GM18520 (cell line): Measurements from ENCODE around the gene XYLT2.

Experiments
- ATAC-seq: cut with Tn5 transposase; IDR thresholded peaks from one replicate; pipeline ENCODE4 v1.9.1; 2021; ENCODE audit not compliant: unreplicated experiment

The XYLT2 gene

DNA sequence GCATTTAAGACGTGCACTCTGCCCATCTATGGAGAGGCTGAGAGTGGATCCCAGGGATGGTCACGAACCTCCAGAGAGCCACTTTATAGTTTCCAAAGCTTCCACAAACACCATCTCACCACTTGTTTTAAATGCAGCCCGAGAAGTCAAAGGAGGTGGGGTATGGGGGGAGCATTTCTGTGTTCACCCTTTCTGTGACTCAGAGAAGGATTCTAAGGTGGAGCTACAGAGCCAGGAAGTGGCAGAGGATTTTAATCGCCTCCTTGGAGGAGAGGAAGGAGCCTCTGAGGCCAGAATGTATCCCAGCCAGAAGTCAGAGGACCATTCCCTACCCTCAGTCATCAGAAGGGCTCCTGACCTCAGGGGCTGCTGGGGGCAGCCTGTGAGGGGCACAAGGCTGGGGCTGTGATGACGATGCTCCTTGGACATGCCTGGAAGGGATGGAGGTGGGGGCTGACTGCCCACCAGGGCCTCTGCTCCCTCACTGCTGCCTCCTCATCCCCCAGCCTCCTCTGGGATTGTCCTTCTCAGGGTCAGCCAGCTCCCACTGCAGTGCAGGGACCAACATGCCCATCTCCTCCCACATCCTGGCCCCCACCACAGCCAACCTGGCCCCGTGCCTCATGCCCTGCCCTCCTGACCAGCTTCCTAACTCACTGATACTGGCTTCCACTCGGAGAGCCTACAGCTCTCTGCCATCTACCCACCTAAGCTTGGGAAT is 2.8 kb downstream of the XYLT2 start:
- ATAC-seq = no peak

- no peak for ATAC-seq
Observed at GRCh38 chr17:50349243-50349600, 3.3 kb downstream of the XYLT2 start.

- no peak for ATAC-seq
Observed at GRCh38 chr17:50350733-50351132, 4.8 kb downstream of the XYLT2 start.

GRCh38 chr17:50352072-50352692 is 6.3 kb downstream of the XYLT2 start:
- no peak for ATAC-seq

DNA sequence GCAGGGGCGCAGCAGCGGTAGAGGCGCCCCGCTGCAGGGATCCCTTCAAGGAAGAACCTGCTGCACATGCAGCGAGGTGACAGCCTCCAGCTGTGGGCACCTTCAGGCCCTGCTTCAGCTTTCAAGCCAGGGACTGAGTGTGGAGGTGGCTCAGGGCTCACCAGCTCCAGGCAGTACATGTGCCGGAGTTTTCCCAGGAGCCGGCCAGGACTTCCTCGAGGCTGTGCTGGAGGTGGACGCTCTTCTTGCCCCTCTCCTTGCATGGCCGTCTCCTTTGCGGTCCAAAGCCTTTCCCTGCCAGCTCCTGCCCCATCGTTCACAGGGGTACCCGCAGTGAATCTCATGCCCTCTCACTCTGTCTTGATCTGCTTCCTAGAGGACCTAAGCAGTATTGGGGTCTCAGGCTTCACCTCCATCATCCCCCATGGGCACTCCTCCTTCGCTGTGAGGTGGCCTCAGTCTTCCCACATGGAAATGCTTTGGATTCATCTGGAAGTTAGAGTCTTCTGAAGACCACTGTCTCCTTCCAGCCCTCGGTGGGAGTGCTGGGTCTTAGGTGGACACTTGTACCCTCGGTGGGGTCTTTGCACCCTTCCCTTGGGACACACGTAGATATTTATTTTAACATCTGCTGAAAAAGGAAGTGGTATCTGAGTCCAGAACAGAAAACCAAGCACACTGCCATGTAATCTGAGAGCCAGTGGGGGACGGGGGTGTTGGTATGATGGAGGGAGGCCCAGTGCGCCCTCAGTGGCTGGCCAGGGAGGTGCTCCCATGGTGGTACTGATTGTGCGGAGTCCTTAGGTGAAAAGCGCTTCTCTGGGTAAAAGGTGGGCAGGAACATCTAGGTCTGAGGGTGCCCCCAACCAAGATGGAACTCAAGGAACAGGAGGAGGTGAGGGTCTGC is 7.0 kb downstream of the XYLT2 start:
- no peak for ATAC-seq

- ATAC-seq = no peak
Observed at GRCh38 chr17:50353600-50354195, 7.8 kb downstream of the XYLT2 start.

DNA sequence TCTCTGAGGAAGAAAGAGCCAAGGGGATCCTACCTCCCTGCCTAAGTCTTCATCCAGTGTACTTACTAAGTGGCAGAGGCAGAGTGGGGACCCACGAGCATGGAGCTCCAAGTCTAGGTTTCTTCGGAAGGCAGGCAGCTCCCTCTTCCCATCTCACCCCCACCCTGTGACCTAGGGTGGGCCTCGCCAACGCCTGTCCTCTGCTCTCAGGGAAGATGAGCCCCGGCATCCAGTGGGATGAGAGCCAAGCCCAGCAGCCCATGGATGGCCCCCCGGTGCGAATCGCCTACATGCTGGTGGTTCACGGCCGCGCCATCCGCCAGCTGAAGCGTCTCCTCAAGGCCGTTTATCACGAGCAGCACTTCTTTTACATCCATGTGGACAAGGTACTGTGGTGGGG is 8.3 kb downstream of the XYLT2 start:
- ATAC-seq = no peak

- ATAC-seq = no peak
Observed at GRCh38 chr17:50354776-50355175, 8.8 kb downstream of the XYLT2 start.

- no peak for ATAC-seq
Observed at GRCh38 chr17:50355336-50355700, 9.4 kb downstream of the XYLT2 start.

- ATAC-seq = no peak
Observed at GRCh38 chr17:50355701-50356341, 9.9 kb downstream of the XYLT2 start.

DNA sequence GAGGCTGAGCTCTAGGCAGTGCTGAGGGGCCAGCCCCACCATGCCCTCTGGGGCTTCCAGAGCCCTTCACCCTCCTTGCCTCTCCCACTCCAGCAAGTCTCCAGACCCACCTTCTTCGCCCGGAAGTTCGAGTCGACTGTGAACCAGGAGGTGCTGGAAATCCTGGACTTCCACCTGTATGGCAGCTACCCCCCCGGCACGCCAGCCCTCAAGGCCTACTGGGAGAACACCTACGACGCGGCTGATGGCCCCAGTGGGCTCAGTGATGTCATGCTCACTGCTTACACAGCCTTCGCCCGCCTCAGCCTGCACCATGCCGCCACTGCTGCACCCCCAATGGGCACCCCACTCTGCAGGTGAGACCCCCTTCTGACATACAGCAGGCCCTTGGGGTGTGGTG is 10.5 kb downstream of the XYLT2 start:
- no peak for ATAC-seq

DNA sequence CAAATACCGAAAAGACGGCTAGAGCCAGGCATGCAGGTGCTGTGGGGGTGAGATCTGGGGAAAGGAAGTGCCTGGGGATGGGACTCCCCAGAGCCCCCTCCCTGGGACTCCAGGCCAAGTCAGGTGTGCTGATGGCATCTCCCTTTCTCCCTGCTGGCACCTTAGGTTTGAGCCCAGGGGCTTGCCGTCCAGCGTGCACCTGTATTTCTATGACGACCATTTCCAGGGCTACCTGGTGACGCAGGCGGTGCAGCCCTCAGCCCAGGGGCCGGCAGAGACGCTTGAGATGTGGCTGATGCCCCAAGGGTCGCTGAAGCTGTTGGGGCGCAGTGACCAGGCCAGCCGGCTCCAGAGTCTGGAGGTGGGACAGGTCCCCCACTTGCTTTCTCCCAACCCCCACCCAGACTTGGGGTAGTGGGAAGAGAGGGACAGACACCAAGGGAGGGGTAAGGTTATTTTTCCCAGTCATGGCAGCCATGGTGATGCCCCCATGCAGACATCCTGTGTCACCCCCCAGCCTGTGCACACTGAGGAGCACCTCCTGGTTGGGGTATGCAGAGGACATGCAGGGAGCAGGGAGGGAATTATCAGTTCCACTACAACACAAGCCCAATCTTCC is 11.1 kb downstream of the XYLT2 start:
- no peak for ATAC-seq

GRCh38 chr17:50358177-50358576 is 12.3 kb downstream of the XYLT2 start:
- no peak for ATAC-seq

DNA sequence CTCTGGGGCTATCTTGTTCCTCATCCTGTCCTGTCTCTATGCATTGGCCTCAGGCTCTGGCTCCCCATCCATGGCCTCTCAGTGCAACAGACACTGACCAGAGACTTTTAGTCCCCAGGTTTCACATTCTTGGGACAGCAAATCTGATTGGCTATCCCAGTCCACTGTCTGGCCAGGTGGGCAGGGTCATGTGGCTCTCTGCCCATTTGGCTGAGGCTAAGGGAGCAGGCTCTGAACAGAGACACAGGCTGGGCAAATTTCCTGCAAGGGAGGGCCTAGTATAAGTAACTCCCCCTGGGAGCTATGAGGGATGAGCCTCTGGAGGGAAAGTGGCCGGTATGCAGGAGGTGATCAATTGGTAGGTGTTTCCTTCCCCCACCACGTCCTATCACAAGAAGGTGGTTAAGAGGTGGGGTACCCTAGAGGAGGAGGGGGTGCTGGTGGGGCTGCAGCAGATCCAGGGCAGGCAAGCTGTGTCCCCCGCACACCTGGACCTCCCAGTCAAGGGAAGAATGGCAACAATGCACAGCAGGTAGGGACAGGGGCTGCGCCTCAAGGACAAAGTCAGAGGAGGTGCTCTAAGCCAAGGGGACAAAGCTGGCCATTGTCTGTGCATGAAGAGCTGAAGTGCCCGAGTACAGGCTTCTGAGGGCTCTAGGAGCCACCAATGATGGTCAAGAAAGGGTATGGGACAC is 13.2 kb downstream of the XYLT2 start:
- ATAC-seq = no peak

GRCh38 chr17:50359998-50360461 is 14.1 kb downstream of the XYLT2 start:
- ATAC-seq = no peak

DNA sequence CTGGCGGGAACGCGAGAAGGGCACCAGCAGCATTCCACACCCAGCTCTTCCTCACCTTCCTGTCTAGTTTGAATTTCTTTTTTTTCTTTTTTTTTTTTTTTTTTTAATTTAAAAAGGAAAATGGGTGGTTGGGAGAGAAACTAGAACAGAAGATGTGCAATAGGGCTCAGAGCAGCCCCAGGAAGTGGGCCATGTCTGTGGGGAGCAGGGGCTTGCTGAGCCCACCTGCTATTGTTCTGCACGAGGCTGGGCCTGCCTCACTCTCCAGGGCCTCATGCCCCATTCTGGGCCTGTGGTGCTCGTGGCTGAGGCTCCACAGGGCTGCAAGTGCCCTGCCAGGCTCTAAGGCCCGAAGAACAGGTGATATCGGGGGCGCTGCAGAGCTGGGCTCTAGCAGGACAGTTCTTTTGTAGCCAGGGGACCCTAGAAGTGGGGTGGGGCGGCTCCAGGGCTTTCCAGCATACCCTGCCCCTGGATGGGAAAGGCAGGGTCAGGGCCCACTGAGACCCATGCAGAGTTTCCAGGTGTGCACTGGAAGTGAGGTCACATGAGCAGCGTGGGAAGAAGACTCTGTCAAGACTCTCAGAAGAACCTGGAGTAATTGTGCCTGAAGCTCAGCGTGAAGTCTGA is 14.7 kb downstream of the XYLT2 start:
- no peak for ATAC-seq

GRCh38 chr17:50361561-50362480 is 15.9 kb downstream of the XYLT2 start:
- no peak for ATAC-seq

DNA sequence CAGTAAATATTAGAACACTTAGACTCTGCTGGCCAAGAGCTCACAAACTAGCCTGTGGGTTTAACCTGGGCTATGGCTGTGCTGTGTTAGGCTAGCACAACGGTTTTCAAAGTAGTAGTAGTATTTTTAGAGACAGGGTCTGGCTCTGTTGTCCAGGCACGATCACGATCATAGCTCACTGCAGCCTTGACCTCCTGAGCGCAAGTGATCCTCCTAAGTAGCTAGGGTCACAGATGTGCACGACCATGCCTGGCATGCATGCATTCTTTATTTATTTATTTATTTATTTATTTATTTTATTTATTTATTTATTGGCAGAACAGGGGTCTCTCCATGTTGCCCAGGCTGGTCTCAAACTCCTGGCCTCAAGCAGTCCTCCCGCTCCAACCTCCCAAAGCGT is 16.7 kb downstream of the XYLT2 start:
- ATAC-seq = no peak
